HL-60 (cell line): ENCODE data around the gene AKT3.

Experiments used
- DNase-seq, 2 experiments: peaks; one replicate each; pipeline ENCODE4 v3.0.0-alpha.2; 2010 to 2020; ENCODE audit warnings: low read depth in 1 of 2, low spot score in 1 of 2
- H3K27ac ChIP-seq: fragments of 250-450 bp; sonication (Bioruptor Pico); replicated peaks from 2 replicates; pipeline ENCODE4 v1.5.1; 2020; ENCODE audit warnings: mild to moderate bottlenecking, moderate library complexity
- H3K27me3 ChIP-seq: fragments of 250-450 bp; sonication (Bioruptor Pico); 2 replicates; pipeline ENCODE4 v1.5.1; 2021; ENCODE audit warnings: mild to moderate bottlenecking, moderate library complexity; ENCODE audit not compliant: insufficient read depth, poor library complexity, severe bottlenecking
- H3K4me3 ChIP-seq: replicated peaks from 2 replicates; pipeline ENCODE4 v1.5.1; 2011; ENCODE audit warnings: mild to moderate bottlenecking, control low read depth, low read length; ENCODE audit not compliant: insufficient read depth
- CTCF ChIP-seq: IDR thresholded peaks from one replicate; pipeline ENCODE4 v1.5.1; 2011; ENCODE audit warnings: low read length, control low read depth, inconsistent platforms; ENCODE audit not compliant: insufficient read depth
- GABPA ChIP-seq: IDR thresholded peaks from 2 replicates; pipeline ENCODE4 v1.6.1; 2012; ENCODE audit warnings: low read depth
- POLR2AphosphoS5 ChIP-seq: IDR thresholded peaks from 2 replicates; pipeline ENCODE4 v1.6.1; 2012; ENCODE audit warnings: low read depth
- REST ChIP-seq: IDR thresholded peaks from 2 replicates; pipeline ENCODE4 v1.6.1; 2012; ENCODE audit warnings: low read depth; ENCODE audit not compliant: insufficient replicate concordance
- SPI1 ChIP-seq: IDR thresholded peaks from 2 replicates; pipeline ENCODE4 v1.6.1; 2012; ENCODE audit warnings: low read depth, mild to moderate bottlenecking, borderline replicate concordance

AKT3 gene

GRCh38 chr1:243620096-243620495 is 229.9 kb downstream of the AKT3 start:
- Histone ChIP-seq H3K27me3 (no peaks in the 10 kb centered on the region), H3K4me3 (no peak overlapping the region), H3K27ac (no peak overlapping the region)
- TF ChIP-seq SPI1, result no peak
- no peak for TF ChIP-seq POLR2AphosphoS5
- TF ChIP-seq GABPA, result no peak
- TF ChIP-seq REST, result no peak
- no peak for TF ChIP-seq CTCF
- DNase-seq, result no peak

- H3K27ac ChIP-seq, result no peak overlapping the region
- H3K27me3 ChIP-seq, result no peaks in the 10 kb centered on the region
- DNase-seq, result no peak
- no peak overlapping the region for H3K4me3 ChIP-seq
- TF ChIP-seq SPI1, result no peak
- TF ChIP-seq GABPA, result no peak
- no peak for TF ChIP-seq POLR2AphosphoS5
- TF ChIP-seq REST, result no peak
- no peak for TF ChIP-seq CTCF
These were observed 240.3 kb downstream of the AKT3 start for GRCh38 chr1:243609698-243610097.

GRCh38 chr1:243605604-243606003 is 244.4 kb downstream of the AKT3 start:
- Histone ChIP-seq H3K27me3 (no peaks in the 10 kb centered on the region), H3K27ac (no peak overlapping the region), H3K4me3 (no peak overlapping the region)
- no peak for DNase-seq
- no peak for TF ChIP-seq REST
- TF ChIP-seq SPI1, result no peak
- TF ChIP-seq GABPA, result no peak
- no peak for TF ChIP-seq CTCF
- TF ChIP-seq POLR2AphosphoS5, result no peak
